HuH-7 (cell line): Measurements from ENCODE around the gene C7orf25.

Source experiments
- DNase-seq: peaks from one replicate; pipeline ENCODE4 v3.0.0; 2011; ENCODE audit warnings: low spot score

Gene C7orf25

GRCh38 chr7:42877862-42878261 lies 34.0 kb downstream of the C7orf25 start:
- no peak for DNase-seq

GRCh38 chr7:42876182-42877068 lies 35.4 kb downstream of the C7orf25 start:
- DNase-seq, result peak; percentile 52

GRCh38 chr7:42869131-42870020 lies 42.5 kb downstream of the C7orf25 start:
- no peak for DNase-seq

- DNase-seq, result no peak
Measured at GRCh38 chr7:42868480-42868879, 43.4 kb downstream of the C7orf25 start.
